Measurements from ENCODE around the gene GPATCH2L.

GPATCH2L gene

GRCh38 chr14:76136476-76137110 lies 15.1 kb upstream of the GPATCH2L start:
- DNase-seq (ENCODE audit: low read depth in 2 of 2), result no peak

GRCh38 chr14:76138119-76138757 lies 13.5 kb upstream of the GPATCH2L start:
- no peak for DNase-seq (ENCODE audit: low read depth in 2 of 2)

- no peak for DNase-seq (ENCODE audit: low read depth in 2 of 2)
Measured at GRCh38 chr14:76138758-76139723, 12.7 kb upstream of the GPATCH2L start.

- no peak for DNase-seq (ENCODE audit: low read depth in 2 of 2)
Measured at GRCh38 chr14:76143642-76144041, 8.1 kb upstream of the GPATCH2L start.

- DNase-seq (ENCODE audit: low read depth in 2 of 2), result no peak
Measured at GRCh38 chr14:76146976-76147375, 4.7 kb upstream of the GPATCH2L start.

- no peak for DNase-seq (ENCODE audit: low read depth in 2 of 2)
Measured at GRCh38 chr14:76149196-76149595, 2.5 kb upstream of the GPATCH2L start.

GRCh38 chr14:76152333-76152681 lies 585 bp downstream of the GPATCH2L start:
- peak; percentile 56 to 74 for DNase-seq (ENCODE audit: low read depth in 2 of 2)

GRCh38 chr14:76153919-76154318 lies 2.2 kb downstream of the GPATCH2L start:
- no peak for DNase-seq (ENCODE audit: low read depth in 2 of 2)

GRCh38 chr14:76154539-76155126 lies 2.9 kb downstream of the GPATCH2L start:
- no peak for DNase-seq (ENCODE audit: low read depth in 2 of 2)

GRCh38 chr14:76163668-76164363 lies 12.1 kb downstream of the GPATCH2L start:
- no peak for DNase-seq (ENCODE audit: low read depth in 2 of 2)

- DNase-seq (ENCODE audit: low read depth in 2 of 2), result no peak
Measured at GRCh38 chr14:76168531-76168930, 16.8 kb downstream of the GPATCH2L start.

GRCh38 chr14:76169776-76170175 lies 18.1 kb downstream of the GPATCH2L start:
- DNase-seq (ENCODE audit: low read depth in 2 of 2), result no peak

- no peak for DNase-seq (ENCODE audit: low read depth in 2 of 2)
Measured at GRCh38 chr14:76174982-76175381, 23.3 kb downstream of the GPATCH2L start.

- DNase-seq (ENCODE audit: low read depth in 2 of 2), result no peak
Measured at GRCh38 chr14:76175942-76176341, 24.2 kb downstream of the GPATCH2L start.

- DNase-seq (ENCODE audit: low read depth in 2 of 2), result no peak
Measured at GRCh38 chr14:76181546-76181945, 29.8 kb downstream of the GPATCH2L start.

- DNase-seq (ENCODE audit: low read depth in 2 of 2), result no peak
Measured at GRCh38 chr14:76186308-76187027, 34.7 kb downstream of the GPATCH2L start.

GRCh38 chr14:76191297-76191696 lies 39.6 kb downstream of the GPATCH2L start:
- DNase-seq (ENCODE audit: low read depth in 2 of 2), result no peak

- no peak for DNase-seq (ENCODE audit: low read depth in 2 of 2)
Measured at GRCh38 chr14:76193696-76194095, 42.0 kb downstream of the GPATCH2L start.

- DNase-seq (ENCODE audit: low read depth in 2 of 2), result no peak
Measured at GRCh38 chr14:76194327-76194726, 42.6 kb downstream of the GPATCH2L start.

- DNase-seq (ENCODE audit: low read depth in 2 of 2), result no peak
Measured at GRCh38 chr14:76195003-76195402, 43.3 kb downstream of the GPATCH2L start.

Data from stimulated activated CD8-positive, alpha-beta memory T cell treated with anti-CD3 and anti-CD28 coated beads, Interleukin-7, amount 100 ng/mL, for 4 hours (primary cell).